ENCODE results near the gene APBA3.
A peak's percentile ranks its signal among the peaks of the same experiment; 100 is the strongest.

APBA3 gene

DNA sequence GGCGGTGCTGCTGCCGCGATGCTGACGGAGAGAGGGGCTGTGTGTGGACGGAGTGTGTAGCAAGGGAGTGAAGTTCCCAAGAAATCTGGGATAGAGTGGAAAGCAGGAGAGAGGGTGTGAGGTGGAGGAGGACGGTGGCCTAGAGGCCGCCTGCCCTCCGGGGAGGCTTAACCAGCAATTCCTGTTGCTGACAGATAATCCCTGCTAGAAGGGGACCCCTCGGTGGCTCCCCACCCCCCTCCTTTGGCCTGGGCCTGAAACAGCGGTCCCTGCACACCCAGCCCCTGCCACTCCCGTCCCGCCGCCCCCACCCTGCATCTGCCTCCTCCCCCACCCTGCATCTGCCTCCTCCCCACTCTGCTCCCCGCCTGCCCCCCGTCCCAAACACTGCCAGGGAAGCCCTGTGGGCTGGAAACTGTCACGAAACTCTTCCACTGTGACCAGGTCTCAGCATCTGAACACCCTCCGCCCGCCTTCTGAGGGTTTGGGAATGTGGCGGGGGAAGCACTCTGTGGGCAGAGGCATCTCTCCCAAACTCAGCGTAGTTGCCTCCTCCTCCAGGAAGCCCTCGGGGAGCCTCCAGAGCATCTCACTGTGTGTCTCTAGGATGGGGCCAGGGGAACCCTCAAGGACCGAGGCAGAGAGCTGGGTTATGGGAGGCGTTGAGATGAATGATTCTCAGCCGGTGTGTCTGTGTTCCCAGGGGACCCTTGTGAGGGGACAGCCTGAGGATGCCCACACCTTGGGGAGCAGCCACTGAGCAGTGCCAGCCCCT lies 41.8 kb upstream of the APBA3 start:
- Histone ChIP-seq H3K4me1 (peaks cover 18% of the 10 kb centered on the region), H3K27me3 (peaks cover 43% of the 10 kb centered on the region), H3K4me3 (no peak overlapping the region), H3K9ac (no peak overlapping the region), H3K36me3 (no peaks in the 10 kb centered on the region), H3K9me3 (no peaks in the 10 kb centered on the region), H3K4me2 (no peak overlapping the region), H3K27ac (no peak overlapping the region), H4K20me1 (no peaks in the 10 kb centered on the region)
- no peak for TF ChIP-seq Cebpa-rat (IDR thresholded peaks at IDR 0.05)

DNA sequence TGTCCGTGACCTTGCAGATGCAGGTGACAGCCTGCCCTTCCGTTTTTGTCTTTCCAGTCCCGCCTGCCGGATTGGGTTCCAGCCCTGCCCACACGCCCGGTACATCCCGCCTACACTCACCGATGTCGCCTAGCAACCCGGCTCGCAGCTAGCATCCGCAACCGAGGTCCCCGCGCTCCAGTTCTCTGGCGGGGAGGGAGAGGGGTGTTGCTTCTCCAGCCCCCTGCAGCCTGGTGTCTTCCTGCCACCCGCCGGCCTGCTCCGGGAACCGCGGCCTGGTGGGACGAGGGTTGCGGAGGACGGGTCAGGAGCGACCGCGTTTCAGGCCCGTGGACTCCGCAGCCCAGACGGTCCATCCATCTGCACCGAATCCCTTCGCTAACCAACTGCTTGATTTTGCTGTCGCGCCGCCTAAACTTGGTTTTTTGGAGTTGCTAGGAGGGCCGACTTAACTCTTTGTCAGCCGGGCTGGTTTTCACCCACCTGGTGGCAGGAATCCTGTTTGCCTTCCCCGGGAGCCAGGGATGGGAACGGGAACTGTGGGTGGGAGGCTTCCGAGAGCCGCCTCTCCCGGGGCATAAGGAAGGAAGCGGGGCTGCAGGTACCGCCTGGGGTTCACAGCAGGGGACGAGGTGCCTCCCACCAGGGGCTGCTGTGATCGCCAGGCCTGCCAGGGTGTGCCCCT lies 40.1 kb upstream of the APBA3 start:
- Histone ChIP-seq H3K27me3 (peaks cover 43% of the 10 kb centered on the region), H3K27ac (no peak overlapping the region), H4K20me1 (no peaks in the 10 kb centered on the region), H3K9ac (no peak overlapping the region), H3K36me3 (no peaks in the 10 kb centered on the region), H3K9me3 (peaks cover 8% of the 10 kb centered on the region), H3K4me1 (peaks cover 25% of the 10 kb centered on the region), H3K4me2 (peak overlapping the region; percentile 83), H3K4me3 (peak overlapping the region; percentile 49)
- no peak for TF ChIP-seq Cebpa-rat (IDR thresholded peaks at IDR 0.05)

DNA sequence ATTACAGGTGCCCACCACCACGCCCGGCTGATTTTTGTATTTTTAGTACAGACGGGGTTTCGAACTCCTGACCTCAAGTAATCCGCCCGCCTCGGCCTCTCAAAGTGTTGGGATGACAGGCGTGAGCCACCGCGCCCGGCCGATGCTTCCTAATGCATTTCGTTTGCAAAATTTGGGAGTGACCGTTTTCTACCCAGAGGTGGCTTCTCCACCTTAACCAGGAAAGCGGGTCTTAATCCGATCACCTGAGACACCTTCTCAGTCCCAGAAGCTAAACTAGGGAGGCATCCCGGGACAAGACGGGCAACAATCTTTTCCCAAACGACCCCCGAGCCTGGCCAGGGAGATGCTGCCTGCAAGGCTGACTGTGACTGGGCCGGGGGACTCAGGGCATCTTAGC lies 39.5 kb upstream of the APBA3 start:
- peak overlapping the region; percentile 83 for H3K4me2 ChIP-seq
- no peaks in the 10 kb centered on the region for H4K20me1 ChIP-seq
- H3K9ac ChIP-seq, result no peak overlapping the region
- peaks cover 13% of the 10 kb centered on the region for H3K9me3 ChIP-seq
- peaks cover 43% of the 10 kb centered on the region for H3K27me3 ChIP-seq
- no peaks in the 10 kb centered on the region for H3K36me3 ChIP-seq
- H3K4me3 ChIP-seq, result peak overlapping the region; percentile 49; the same call in 1 of the 2 replicates
- TF ChIP-seq Cebpa-rat (IDR thresholded peaks at IDR 0.05), result no peak
- no peak overlapping the region for H3K27ac ChIP-seq
- peaks cover 25% of the 10 kb centered on the region for H3K4me1 ChIP-seq

DNA sequence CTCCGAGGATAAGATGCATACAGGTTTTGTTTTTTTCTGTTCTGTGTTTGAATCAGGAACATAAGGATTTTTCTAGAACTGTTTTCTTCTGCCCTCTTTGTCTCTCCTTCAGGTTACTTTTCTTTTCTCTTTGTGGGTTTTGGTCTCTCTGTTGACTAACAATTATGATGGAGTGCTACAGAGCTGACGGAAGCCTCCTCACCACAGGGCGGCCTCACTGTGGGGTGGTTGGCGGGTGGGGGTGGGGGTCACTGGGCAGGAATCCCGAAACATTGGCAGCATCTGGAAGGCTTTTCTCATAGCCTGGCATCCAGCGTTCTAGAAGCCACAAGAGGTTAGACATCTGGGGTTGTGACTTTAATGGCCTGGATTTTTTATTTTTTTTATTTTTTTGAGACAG lies 36.6 kb upstream of the APBA3 start:
- H3K4me3 ChIP-seq, result no peak overlapping the region
- no peak overlapping the region for H3K27ac ChIP-seq
- peak overlapping the region; percentile 25 for H3K4me2 ChIP-seq
- H3K9ac ChIP-seq, result no peak overlapping the region
- H3K27me3 ChIP-seq, result peaks cover 43% of the 10 kb centered on the region
- H3K36me3 ChIP-seq, result no peaks in the 10 kb centered on the region
- peaks cover 25% of the 10 kb centered on the region for H3K4me1 ChIP-seq
- H4K20me1 ChIP-seq, result no peaks in the 10 kb centered on the region
- TF ChIP-seq Cebpa-rat (IDR thresholded peaks at IDR 0.05), result no peak
- H3K9me3 ChIP-seq, result peaks cover 14% of the 10 kb centered on the region

DNA sequence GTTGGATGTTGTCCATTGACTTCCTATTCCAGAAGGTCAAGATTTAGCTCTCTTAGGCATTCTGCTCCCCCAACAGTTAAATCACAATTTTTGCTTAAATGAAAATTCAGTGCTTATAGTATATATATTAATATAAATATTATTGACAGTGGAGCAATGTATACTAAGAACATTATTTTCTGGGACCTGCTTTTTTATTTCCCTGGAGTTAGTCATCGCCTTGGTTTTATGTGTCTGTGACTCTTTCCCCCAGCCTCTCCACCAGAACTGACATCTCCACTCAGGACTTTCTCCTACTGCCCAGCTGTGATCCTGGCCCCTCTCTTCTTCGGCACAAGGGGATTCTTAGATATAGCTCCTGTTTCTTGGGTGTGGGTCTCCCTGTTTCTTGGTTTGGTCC lies 34.9 kb upstream of the APBA3 start:
- Histone ChIP-seq H3K27ac (no peak overlapping the region), H3K4me1 (peaks cover 16% of the 10 kb centered on the region), H3K36me3 (no peaks in the 10 kb centered on the region), H3K27me3 (peaks cover 25% of the 10 kb centered on the region), H3K9me3 (peaks cover 14% of the 10 kb centered on the region), H3K4me2 (no peak overlapping the region), H4K20me1 (no peaks in the 10 kb centered on the region), H3K4me3 (no peak overlapping the region), H3K9ac (no peak overlapping the region)
- no peak for TF ChIP-seq Cebpa-rat (IDR thresholded peaks at IDR 0.05)

DNA sequence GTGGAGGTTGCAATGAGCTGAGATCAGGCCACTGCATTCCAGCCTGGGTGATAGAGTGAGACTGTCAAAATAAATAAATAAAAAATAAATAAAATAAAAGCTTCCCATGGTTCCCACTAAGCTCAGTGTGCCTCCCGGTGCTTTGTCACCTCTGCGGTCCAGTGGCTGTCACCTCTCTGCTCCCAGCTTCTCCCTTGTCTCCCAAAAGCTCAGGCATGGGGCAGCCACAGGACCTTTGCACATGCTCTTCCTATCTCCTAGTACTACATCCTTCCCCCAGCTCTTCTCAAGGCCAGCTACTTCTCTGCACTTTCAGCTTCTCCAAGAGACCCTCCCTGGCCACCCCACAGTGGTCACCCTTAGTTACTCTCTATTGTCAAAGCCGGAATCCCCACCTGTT lies 32.3 kb upstream of the APBA3 start:
- Histone ChIP-seq H3K27ac (no peak overlapping the region), H4K20me1 (no peaks in the 10 kb centered on the region), H3K4me1 (peaks cover 17% of the 10 kb centered on the region), H3K4me2 (no peak overlapping the region), H3K27me3 (no peaks in the 10 kb centered on the region), H3K4me3 (no peak overlapping the region), H3K36me3 (no peaks in the 10 kb centered on the region), H3K9ac (no peak overlapping the region), H3K9me3 (peaks cover 22% of the 10 kb centered on the region)
- TF ChIP-seq Cebpa-rat (IDR thresholded peaks at IDR 0.05), result no peak

DNA sequence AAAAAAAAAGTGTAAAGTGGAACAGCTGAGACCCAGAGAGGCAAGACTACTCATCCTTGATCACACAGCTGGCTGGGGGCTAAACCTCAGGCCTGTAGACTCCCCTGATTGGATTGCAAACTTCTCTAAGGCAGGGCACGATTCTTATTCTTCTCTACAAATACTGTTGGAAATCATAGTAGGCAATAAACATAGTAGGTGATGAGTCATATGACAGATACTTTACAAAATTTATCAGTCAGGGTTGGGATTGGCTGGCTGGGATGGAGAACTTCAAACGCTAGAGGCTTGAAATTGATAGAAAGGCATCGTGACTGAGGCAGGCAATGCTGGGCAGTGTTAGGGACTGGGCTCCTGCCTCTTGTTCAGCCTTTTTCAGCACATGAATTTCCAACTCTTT lies 30.6 kb upstream of the APBA3 start:
- H3K9me3 ChIP-seq, result peaks cover 19% of the 10 kb centered on the region
- H4K20me1 ChIP-seq, result no peaks in the 10 kb centered on the region
- peaks cover 2% of the 10 kb centered on the region; the same call in 1 of the 2 replicates for H3K27me3 ChIP-seq
- no peak overlapping the region for H3K9ac ChIP-seq
- H3K4me1 ChIP-seq, result peaks cover 6% of the 10 kb centered on the region
- TF ChIP-seq Cebpa-rat (IDR thresholded peaks at IDR 0.05), result no peak
- H3K4me2 ChIP-seq, result no peak overlapping the region
- H3K4me3 ChIP-seq, result no peak overlapping the region
- no peak overlapping the region for H3K27ac ChIP-seq
- H3K36me3 ChIP-seq, result no peaks in the 10 kb centered on the region

DNA sequence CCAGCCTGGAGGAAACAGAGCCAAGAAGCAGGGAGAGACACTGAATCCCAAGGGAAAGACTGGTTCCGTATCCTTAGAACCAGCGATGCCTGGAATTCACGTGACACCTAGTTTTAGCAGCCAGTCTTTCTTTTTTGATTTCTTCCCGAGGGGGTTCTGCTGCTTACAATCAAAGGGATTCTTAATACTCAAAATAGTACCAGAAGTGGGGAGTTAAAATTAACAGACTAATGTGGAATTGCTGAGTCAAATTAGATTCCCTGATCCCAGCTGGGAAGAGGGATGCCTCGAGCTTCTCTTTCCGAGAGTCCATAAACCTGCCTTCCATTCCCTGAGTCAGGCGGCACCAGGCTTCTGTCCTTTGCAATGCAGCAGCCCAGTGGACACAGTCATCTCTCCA lies 29.4 kb upstream of the APBA3 start:
- Histone ChIP-seq H3K4me1 (peaks cover 6% of the 10 kb centered on the region), H3K4me3 (no peak overlapping the region), H3K27me3 (peaks cover 13% of the 10 kb centered on the region), H3K9me3 (peaks cover 9% of the 10 kb centered on the region), H3K9ac (no peak overlapping the region), H3K27ac (no peak overlapping the region), H4K20me1 (no peaks in the 10 kb centered on the region), H3K4me2 (no peak overlapping the region), H3K36me3 (no peaks in the 10 kb centered on the region)
- no peak for TF ChIP-seq Cebpa-rat (IDR thresholded peaks at IDR 0.05)

DNA sequence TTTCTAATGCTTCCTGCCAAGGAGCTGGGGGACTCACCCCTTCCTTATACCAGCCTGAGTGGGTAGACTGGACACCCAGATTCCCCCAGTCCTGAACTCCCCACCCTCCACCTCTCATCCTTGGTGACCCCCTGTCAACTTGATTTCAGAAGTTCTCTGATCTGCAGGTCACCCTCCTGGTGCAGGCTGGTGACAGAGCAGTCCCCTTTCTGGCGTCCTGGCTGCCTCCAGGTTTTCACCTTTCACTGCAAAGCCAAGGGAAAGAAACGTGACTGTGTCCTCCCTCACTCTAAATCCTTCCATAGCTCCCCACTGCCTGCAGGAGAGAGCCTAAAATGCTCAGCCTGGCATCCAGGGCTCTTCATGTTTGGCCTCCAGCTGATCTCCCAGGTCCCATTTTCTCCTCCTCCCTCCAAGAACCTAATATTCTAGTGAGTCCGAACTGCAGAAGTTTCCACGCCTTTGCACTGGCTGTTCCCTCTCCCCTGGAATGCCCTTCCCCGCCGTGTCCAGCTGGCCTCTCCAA lies 28.8 kb upstream of the APBA3 start:
- Histone ChIP-seq H3K9ac (no peak overlapping the region), H3K36me3 (no peaks in the 10 kb centered on the region), H3K27ac (no peak overlapping the region), H3K4me1 (peaks cover 10% of the 10 kb centered on the region), H3K9me3 (peaks cover 9% of the 10 kb centered on the region), H3K4me3 (no peak overlapping the region), H3K27me3 (peaks cover 19% of the 10 kb centered on the region), H3K4me2 (no peak overlapping the region), H4K20me1 (no peaks in the 10 kb centered on the region)
- TF ChIP-seq Cebpa-rat (IDR thresholded peaks at IDR 0.05), result no peak

All from BLaER1 (cell line).